ENCODE data around the gene SPACA7. TPM values are rescaled to one million over a fixed set of nuclear protein-coding genes. Genes with fewer than 3 reads are reported as not detected.

The SPACA7 gene
- total and polyA plus RNA-seq, 9 of the 15 experiments (the other 6 are each of a cell fraction or from before 2014, with no cell fraction given) = not detected

- TF ChIP-seq STAT5A (IDR thresholded peaks at IDR 0.05; ENCODE audit: borderline replicate concordance, low read length) = no peak
These were observed 71.8 kb downstream of the SPACA7 start (continued) for GRCh38 chr13:112447761-112448603.

GRCh38 chr13:112448621-112449544 is 72.7 kb downstream of the SPACA7 start:
- no peaks in the 10 kb centered on the region for H3K36me3 ChIP-seq (ENCODE audit: control insufficient read depth, insufficient read depth, low read length)
- in situ Hi-C loops (cut with MboI) (loop anchor here (10.0 kb wide), 1 partner anchor 974 kb away; no protein-coding TSS in a partner anchor), intact Hi-C loops (cut with micrococcal nuclease) (loop anchor here (5.0 kb wide), 1 partner anchor 423 kb away; no protein-coding TSS in a partner anchor)
- H3K27me3 ChIP-seq (ENCODE audit: control insufficient read depth in 2 of 2, insufficient read depth in 2 of 2, low read length in 2 of 2) = peaks cover 27 to 75% of the 10 kb centered on the region in 2 experiments; a peak in 4 of 5 replicates
- DNase-seq (ENCODE audit: extremely low read depth in 1 of 4, low spot score in 3 of 4) (no peak), ATAC-seq (no peak), FAIRE-seq (no peak)
- ChIA-PET POLR2A (no interaction called here), CTCF (ENCODE audit: low intra/inter-chr PET ratio) (no interaction called here)
- no peaks in the 10 kb centered on the region for H3K9me3 ChIP-seq (replicated peaks; ENCODE audit: control insufficient read depth, insufficient read depth, low read depth, low read length)
- no peaks in the 10 kb centered on the region for H3K9me1 ChIP-seq (ENCODE audit: control insufficient read depth, insufficient read depth, low read length)
- H3K4me3 ChIP-seq = no peak overlapping the region
- no peak overlapping the region for H2AFZ ChIP-seq (ENCODE audit: low read depth, low read length)
- no peaks in the 10 kb centered on the region for H4K20me1 ChIP-seq (replicated peaks; ENCODE audit: control insufficient read depth, insufficient read depth, low read length)
- no peaks in the 10 kb centered on the region for H3K79me2 ChIP-seq (ENCODE audit: control insufficient read depth, insufficient read depth, low read length)
- H3K27ac ChIP-seq (ENCODE audit: extremely low read depth, low read depth, low read length) = no peak overlapping the region
- H3K4me2 ChIP-seq (ENCODE audit: insufficient read depth, low read length) = no peak overlapping the region
- BruUV-seq (replicated peaks) = no TSS peak
- 0% methylated on average over 15 of the region's 20 CpGs for WGBS (ENCODE audit: insufficient coverage, low coverage, missing lambda C conversion rate)
- peaks cover 0 to 6% of the 10 kb centered on the region in 2 experiments; a peak in 1 of 5 replicates for H3K4me1 ChIP-seq (replicated peaks in 1 of 2; ENCODE audit: control insufficient read depth in 2 of 2, insufficient read depth in 2 of 2, low read length in 2 of 2)
- no peak overlapping the region for H3K9ac ChIP-seq (ENCODE audit: insufficient read depth in 1 of 2, low read depth in 2 of 2, low read length in 2 of 2)
- no peak for TF ChIP-seq ERF (CRISPR knock-in tag; IDR thresholded peaks at IDR 0.05)
- no peak for TF ChIP-seq SUPT5H (IDR thresholded peaks at IDR 0.05)
- no peak for TF ChIP-seq POLR2G (IDR thresholded peaks at IDR 0.05; ENCODE audit: low read depth, low read length)
- no peak for TF ChIP-seq ZNF12 (CRISPR knock-in tag; IDR thresholded peaks at IDR 0.05)
- TF ChIP-seq MGA (IDR thresholded peaks at IDR 0.05) = no peak
- no peak for TF ChIP-seq RBM39 (optimal IDR thresholded peaks at IDR 0.05; ENCODE audit: low read depth, low read length)

Measured in K562 (cell line).